Inflammatory macrophage treated with lipopolysaccharide for 4 hours (primary cell): ENCODE measurements around the gene MRNIP.
"Not testable (repeated sequence)": the region's sequence is repeated elsewhere in the genome, so short reads cannot be mapped to it uniquely, and the experiment has no call there.

ENCODE experiments used
- DNase-seq: peaks from one replicate; pipeline ENCODE4 v3.0.0-alpha.2; 2020

MRNIP gene

GRCh38 chr5:179802207-179802883 is 56.3 kb downstream of the MRNIP start:
- DNase-seq, result no peak

GRCh38 chr5:179801304-179802206 is 57.1 kb downstream of the MRNIP start:
- DNase-seq, result peak; percentile 73

GRCh38 chr5:179800696-179801201 is 57.9 kb downstream of the MRNIP start:
- no peak for DNase-seq

GRCh38 chr5:179800071-179800695 is 58.4 kb downstream of the MRNIP start:
- no peak for DNase-seq

- DNase-seq, result no peak
These were observed 59.0 kb downstream of the MRNIP start for GRCh38 chr5:179799644-179799973.

- no peak for DNase-seq
These were observed 59.6 kb downstream of the MRNIP start for GRCh38 chr5:179798771-179799643.

- no peak for DNase-seq
These were observed 60.4 kb downstream of the MRNIP start for GRCh38 chr5:179798144-179798770.

GRCh38 chr5:179797741-179798140 is 60.9 kb downstream of the MRNIP start:
- DNase-seq, result no peak

DNA sequence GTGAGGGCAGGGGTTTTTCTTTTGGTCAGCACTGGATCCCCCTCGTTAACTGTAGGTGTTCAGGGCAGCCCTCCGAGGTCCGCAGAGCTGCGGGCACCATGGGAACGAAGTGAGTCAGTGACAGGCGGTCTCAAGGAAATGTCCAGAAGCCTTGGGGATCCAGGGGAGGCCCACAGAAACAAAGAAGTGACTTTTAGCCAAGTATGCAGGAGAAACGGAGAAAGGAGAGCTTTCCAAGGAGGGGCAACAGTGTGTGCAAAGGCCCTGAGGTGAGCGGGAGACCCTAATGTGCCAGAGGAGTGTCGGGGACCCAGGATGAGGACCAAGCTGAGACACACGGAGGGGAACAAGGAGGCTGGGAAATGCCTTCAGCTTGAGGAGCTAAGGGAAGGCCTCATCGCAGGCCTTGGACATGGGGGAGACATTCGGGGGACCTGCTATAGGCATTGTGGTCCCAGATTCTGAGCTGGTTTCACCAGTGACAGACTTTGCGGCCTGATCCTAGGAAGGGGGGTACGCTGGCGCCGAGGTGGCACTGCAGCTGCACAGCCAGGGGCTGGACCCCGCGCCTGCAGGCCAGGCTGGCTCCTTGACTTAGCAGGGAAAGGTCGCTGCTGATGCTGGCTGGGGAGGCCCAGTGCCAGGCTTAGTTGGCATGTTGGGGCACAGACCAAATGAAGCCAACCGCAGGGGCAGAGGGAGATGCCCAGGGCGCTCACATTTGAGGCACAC is 61.6 kb downstream of the MRNIP start:
- no peak for DNase-seq

DNA sequence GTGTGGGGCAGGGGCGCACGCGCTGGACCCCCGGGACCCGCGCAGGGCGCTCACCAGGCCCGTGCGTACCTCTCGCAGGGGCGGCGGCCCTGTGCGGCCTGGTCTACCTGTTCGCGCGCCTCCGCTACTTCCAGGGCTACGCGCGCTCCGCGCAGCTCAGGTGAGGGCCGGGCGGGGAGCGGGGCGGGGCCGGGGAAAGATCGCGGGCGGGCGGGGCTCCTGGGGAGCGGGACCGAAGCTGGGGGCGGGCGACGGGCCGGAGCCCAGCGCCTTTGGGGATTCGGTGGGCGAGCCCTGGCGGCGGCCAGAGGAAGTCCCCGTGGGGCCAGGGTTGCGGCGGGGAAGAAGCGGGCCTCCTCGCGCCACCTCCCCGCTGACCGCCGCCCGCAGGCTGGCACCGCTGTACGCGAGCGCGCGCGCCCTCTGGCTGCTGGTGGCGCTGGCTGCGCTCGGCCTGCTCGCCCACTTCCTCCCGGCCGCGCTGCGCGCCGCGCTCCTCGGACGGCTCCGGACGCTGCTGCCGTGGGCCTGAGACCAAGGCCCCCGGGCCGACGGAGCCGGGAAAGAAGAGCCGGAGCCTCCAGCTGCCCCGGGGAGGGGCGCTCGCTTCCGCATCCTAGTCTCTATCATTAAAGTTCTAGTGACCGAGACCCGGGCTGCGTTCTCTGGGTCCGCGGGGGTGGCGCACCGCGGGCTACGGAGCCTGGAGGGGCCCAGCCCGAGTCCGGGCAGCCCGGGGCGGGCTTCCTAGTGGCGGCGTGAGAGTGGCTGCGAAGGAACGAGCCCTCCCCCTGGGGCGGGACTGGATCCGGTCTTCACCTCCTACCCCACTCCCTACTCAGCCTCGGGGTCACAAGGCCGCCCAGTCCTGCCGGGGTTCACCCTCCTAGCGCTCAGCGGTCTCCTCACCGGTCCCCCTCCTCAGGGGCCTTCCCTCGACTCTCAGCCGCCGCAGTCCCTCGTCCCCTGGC is 62.5 kb downstream of the MRNIP start:
- DNase-seq, result peak; percentile 88

DNA sequence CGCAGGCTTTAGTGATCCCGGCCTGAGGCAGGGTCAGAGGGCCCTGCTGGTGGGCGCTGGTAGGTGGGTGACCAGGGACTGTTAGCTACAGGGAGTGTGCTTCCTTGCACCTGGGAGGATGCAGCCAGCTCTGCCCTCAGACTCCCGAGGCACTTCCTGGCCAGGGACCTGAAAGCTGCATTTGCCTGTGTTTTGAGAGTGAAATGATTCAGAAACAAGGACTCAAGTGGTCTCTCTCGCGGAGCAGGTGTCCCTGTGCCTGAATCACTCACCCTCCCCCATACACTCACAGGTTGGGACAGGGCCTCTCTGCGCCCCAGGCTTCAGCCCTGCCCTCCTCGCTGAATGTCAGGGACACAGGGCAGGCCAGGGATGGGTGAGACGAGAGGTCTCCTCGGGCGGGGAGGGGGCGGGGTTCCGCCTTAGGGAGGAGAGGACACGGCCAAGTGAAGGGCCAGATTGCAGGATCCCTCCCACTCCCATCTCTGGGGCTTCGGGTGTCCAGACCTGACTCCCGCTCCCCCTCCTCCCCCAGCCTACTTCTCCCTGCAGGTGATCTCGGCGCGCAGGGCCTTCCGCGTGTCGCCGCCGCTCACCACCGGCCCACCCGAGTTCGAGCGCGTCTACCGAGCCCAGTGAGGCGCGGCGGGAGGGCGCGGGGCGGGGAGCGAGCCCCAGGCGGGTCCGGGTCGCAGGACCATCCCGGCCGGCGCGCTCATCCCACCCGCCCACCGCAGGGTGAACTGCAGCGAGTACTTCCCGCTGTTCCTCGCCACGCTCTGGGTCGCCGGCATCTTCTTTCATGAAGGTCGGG is 63.4 kb downstream of the MRNIP start:
- no peak for DNase-seq

GRCh38 chr5:179794575-179794974 is 64.0 kb downstream of the MRNIP start:
- DNase-seq, result no peak

DNA sequence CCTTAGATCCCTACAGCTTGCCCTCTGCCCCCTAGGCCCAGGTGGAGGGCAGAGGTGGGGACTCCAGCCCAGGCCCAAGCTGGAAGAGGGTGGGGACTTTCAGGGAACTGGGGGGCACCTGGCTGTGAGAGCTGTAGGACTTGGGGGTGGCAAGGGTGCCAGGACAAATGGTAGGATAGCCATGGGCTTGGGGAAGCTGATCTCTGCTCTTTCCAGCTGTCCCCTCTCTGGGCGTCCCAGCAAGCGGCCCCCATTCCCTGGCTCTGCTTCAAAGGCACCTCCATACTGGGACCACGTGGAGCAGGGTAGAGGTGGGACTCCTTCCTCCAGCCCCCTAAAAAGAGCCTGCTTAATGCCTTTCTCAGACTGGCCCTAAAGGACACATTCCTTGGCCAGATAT is 64.4 kb downstream of the MRNIP start:
- DNase-seq, result no peak

DNA sequence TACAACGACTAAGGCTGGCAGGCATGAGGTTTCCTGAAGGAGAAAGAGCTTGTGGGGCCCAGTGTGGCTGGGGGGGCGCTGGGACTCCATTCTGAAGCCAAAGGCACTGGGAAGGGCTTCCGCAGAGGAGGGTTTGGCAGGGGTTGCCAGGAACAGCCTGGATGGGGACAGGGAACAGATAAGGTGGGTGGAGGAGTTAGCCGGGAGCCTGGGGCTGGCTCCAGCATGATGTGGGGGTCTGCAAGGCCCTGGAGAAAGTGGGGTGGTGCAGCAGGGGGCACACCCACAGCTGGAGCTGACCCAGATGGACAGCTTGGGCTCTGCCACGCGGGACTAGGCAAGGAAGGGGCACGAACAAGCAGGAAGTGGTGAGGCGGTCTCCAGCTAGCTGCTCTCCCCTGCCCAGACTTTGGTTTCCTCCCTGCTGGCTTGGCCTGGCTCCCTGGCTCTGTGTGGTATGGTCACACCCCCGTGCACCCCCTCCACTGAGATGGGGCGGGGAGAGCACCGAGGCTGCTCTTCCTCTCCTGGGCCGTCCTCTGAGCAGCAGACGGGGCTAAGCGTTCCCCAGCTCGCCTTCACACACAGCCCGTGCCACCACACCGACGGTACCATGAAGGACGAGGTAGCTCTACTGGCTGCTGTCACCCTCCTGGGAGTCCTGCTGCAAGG is 65.0 kb downstream of the MRNIP start, which contains the start of gene LTC4S:
Gene LTC4S, plus strand, starts transcription at position 519 of the 672 bp plus-strand sequence. Its CDS starts 95 bp downstream, at position 614.
- DNase-seq, result no peak

DNA sequence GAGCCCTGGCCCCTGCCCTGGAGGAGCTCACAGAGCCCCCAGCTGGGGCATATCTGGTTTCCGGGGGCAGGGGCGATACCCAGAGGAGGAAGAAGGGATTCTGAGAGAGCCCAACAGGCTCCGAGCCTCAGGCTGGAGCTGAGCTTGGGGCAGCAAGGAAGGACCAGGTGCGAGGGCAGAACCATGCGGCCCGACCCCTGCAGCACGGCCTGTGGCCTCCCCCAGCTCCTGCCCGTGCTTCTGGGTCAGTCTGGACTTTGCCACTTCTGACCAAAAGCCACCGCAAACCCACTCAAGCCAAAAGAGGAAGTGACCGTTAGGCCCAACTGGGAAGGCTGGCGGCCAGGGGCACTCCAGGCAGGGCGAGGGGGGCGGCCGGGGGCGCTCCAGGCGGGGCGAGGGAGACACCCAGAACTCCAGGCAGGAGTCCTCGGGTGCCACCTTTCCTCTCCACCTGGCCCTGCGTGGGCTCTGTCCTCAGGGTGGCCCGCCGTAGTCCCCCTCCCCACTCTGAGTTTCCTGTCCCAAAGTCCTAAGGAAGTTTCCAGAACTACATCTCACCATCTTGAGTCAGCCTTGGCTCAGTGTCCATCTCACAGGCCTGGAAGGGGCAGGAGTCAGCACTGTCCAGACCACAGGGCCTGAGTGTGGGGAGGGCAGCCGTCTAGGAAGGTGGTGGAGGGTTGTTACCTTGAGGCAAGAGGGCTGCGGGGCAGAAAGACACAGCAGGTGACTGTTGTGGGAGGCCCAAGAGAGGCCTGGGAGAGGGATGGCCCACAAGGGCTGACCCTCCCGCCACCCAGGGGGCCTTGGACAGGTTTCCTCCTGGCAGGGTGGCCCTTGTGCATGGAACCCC is 65.8 kb downstream of the MRNIP start:
- DNase-seq, result peak; percentile 58

GRCh38 chr5:179791881-179792611 is 66.6 kb downstream of the MRNIP start:
- DNase-seq, result no peak

GRCh38 chr5:179789278-179789677 is 69.3 kb downstream of the MRNIP start:
- DNase-seq, result not testable (repeated sequence)
